T-helper 1 cell (primary cell): Measurements from ENCODE around the gene WDR74.

ENCODE experiments used
- DNase-seq, 5 donors: peaks; one replicate each; pipeline ENCODE4 v3.0.0-alpha.2; 2012 to 2020

The WDR74 gene

DNA sequence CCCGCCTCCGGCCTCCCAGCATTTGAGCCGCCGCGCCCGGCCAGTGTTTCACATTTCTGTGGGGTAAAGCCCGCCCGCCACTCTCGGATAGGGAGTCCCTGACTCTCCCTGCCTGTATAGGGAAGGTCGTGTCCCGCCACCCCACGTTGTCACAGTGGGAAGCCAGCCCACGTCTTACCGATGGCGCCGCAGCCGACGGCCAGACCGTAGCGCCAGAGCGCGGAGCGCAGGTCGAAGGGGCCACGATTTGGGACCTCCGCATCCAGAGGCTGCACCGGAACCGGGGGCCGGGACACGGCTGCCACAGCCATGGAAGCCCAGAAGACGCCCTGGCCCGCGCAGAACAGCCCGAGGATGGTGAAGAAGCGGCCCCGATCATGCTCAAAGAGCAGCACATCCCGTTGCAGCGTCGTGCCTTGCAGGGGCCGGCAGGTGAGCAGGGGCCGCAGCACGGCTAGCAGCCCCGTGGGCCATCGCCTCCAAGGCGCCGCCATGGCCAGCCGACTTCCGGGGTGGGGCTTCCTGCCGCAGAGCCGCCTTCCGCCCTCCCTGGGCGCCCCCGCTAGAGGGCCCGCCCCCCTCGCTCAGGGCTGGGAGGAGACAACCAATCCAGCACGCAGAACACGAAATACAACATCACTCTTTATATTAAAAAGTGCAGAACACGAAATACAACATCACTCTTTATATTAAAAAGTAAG, 47.7 kb downstream of the WDR74 start, which contains the start of gene TMEM223:
Gene TMEM223 (minus strand): TSS at position 506 of the 701 bp plus-strand sequence. CDS start 12 bp downstream, at position 494.
- peak; percentile 80 to 90 (median 87) for DNase-seq

DNA sequence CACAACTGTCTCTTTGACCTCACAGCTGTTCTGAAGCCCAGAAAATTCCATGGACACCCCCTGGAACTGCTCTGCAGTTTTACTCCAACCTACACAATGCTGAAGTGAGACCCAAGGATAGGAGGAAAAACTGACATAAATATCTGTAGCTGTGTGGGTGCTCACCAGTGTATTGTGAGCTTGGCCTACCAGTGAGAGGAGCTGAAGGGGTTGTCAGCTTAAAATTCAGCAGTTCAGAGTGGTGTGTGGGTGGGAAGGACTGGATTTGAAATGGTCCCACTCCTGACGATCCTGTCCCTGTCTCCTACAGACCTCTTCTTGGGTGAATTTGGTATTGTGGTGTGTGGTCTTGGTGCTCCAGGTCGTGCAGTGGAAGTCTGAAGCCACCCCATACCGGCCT, 49.8 kb downstream of the WDR74 start:
- no peak for DNase-seq

DNA sequence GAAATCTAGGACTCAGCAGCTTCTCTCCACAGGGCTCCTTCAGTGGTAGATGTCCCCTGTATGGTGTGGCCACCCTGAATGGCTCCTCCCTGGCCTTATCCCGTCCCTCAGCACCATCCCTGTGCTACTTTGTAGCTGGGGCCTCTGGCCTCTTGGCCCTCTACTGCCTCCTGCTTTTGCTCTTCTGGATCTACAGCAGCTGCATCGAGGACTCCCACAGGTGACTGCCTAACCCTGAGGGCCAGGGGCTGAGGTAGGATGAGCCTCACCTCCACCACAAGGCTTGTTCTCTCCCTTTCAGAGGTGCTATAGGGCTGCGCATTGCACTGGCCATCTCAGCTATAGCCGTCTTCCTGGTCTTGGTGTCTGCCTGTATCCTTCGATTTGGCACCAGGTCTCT, 50.4 kb downstream of the WDR74 start:
- DNase-seq = no peak

DNA sequence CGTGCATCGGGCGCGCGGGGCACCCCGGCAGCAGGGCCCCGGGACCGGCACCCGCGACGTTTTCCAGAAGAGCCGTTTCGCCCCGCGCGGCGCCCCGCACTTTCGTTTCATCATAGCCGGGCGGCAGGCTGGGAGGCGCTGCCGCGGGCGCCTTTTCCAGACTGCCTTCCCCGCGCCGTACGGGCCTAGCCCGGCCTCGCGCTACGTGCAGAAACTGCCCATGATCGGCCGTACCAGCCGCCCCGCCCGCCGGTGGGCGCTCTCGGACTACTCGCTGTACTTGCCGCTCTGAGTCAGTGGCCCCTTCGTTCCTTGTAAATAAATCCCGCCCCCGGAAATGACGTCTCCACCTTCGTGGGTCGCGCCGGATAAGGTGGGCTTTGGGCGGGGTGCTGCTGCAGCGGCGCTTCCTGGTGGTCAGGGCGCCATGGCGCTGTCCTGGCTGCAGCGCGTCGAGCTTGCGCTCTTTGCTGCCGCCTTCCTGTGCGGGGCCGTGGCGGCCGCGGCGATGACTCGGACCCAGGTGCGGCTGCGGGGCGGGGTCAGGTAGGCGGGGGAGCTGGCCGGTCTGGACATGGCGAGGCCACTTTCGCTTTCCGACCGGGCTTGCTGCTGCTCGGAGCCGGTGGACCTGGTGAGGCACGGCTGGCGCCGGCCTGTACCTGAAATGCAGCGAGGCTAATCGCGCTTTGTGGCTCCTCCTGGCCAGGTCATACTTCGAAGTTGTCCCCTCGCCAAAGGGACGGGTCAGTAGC, 52.2 kb downstream of the WDR74 start, which contains the start of gene TMEM179B:
Gene TMEM179B (plus strand): TSS at position 398 of the 755 bp plus-strand sequence. CDS start 30 bp downstream, at position 428.
- peak; percentile 91 to 99 (median 96) for DNase-seq

DNA sequence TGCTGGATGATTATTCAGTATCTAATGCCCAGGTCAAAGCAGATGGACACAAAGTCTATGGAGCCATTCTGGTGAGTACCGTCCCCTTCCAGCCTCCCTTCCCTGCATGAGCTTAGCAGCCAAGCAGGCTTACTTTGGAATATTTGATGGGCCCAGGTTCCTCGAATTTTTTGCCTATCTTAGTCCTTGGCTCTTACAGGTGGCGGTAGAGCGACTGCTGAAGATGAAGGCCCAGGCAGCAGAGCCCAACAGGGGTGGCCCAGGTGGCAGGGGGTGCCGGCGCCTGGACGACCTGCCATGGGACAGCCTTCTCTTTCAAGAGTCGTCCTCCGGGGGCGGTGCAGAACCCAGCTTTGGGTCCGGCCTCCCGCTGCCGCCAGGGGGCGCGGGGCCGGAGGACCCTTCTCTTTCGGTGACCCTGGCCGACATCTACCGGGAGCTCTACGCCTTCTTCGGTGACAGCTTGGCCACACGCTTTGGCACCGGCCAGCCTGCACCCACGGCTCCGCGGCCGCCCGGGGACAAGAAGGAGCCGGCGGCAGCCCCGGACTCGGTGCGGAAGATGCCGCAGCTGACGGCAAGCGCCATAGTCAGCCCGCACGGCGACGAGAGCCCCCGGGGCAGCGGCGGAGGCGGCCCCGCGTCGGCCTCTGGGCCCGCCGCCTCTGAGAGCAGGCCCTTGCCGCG, 52.9 kb downstream of the WDR74 start:
- DNase-seq = peak; percentile 66 to 88 (median 79)
